GM18526 (cell line): ENCODE measurements around the gene RPS6KA3.

Experiments
- POLR2A ChIP-seq: IDR thresholded peaks from 3 replicates; pipeline ENCODE4 v1.6.1; 2011; ENCODE audit not compliant: insufficient read length; ENCODE audit errors: extremely low read depth

RPS6KA3 gene

DNA sequence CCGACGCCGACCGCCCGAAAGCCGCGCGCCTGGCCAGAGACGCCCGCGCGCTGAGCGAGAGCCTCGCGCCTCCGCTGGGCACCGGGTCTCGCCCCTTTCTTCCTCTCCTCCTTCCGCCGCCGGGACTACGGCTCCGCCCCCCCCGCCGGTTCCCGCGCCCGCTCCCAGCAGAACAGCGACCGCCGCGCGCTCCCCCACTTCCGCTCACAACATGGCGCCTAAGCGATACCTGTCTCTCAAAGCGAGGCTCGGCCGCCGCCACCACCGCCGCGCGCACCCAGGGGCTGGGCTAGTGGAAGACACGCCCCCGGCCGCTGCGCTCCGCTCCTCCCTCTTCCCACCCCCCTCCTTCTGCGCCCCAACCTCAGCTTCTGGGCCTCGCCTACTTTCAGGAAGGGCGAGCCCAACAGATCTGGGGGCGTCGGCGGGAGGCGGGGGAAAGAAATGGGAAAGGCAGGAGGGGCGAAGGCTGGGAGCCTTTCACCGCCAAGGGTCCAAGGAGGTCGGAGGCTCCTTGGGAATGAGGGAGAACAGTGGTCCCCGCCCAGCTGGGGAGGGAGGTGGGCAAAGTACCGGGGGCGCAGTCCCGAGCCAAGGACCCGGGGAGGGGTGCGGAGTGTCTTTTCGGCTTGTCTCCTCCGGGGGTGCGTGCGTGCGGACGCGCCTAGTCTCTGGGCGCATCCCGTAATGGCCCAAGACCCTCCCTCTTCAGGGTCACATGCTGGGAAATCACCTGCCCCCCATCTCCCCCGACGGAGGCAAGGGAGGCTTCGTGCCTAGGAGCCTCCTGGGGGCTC, at the start of gene RPS6KA3:
RPS6KA3 (minus strand) TSS at position 100 of the 797 bp plus-strand sequence. CDS start 277 bp downstream, outside the sequence.
- peak; percentile 45 for TF ChIP-seq POLR2A

DNA sequence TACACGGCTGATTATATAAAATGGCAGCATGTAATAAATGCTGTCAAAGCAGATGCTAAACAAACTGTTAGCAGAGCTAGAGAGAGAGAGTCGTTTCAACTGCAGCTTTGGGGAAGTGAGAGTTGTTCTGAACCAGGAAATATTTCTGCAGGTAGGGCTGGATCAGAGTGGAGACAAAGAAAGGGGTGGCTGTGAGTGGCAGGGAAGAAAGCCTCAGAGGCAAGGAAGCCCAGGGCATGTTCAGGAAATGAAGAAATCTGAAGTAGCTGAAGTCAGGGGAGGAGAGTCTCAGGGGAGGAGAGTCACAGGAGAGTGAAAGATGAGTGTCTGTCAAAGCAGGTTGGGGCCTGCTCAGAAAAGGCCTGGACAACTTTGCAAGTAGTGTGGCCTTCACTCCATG, 48.4 kb upstream of the RPS6KA3 start:
- TF ChIP-seq POLR2A: no peak

DNA sequence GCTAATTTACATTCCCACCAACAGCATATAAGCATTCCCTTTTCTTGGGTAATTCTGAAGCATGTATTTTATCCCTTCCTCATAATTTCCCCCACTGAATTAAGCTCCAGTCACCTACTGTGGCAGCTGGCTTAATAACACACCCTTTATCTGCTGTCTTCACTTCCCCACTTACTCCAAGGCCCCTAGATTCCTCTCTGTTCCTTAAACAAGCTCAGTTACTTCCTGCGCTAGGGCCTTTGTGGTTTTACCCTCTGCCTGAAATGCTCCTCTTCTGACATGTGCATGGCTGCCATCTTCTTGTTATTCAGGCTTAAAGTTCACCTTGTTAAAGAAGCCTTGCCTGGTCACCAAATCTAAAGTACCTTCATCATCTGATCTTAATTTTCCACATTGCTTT, 47.2 kb upstream of the RPS6KA3 start:
- TF ChIP-seq POLR2A: no peak

DNA sequence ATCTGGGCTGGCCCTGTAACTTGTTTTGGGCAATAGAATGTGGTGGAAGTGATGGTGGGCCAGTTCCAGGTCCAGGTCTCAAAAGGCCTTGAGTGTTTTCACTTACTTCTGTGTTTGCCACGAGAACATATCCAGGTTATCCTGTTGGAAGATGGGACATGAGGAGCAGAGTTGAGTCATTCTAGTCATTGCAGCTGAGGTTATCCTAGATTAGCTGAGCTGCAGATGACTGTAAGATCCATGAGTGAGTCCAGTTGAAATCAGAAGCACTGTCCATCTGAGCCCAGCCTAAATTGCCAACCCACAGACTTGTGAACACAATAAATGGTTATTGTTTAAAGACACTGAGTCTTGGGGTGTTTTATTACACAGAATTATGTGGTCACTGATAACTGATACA, 45.3 kb upstream of the RPS6KA3 start:
- no peak for TF ChIP-seq POLR2A

DNA sequence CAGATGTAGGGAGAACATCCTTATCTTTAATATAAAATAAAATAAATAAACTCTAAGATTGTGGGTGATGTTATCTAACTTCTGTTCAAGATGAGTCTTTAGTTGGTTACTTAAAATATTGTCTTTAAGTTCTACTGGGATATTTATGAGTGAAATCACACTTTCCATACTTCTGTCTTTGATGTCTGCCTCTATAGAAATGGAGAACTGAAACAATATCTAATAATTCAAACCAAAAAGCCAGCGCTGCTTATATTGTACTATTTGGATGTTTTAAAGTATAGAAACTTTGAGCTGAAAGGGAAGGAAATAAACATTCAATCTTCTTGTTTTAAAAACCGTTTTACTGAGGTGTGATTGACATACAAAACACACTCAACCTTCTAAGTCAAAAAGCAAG, 44.8 kb upstream of the RPS6KA3 start:
- no peak for TF ChIP-seq POLR2A

DNA sequence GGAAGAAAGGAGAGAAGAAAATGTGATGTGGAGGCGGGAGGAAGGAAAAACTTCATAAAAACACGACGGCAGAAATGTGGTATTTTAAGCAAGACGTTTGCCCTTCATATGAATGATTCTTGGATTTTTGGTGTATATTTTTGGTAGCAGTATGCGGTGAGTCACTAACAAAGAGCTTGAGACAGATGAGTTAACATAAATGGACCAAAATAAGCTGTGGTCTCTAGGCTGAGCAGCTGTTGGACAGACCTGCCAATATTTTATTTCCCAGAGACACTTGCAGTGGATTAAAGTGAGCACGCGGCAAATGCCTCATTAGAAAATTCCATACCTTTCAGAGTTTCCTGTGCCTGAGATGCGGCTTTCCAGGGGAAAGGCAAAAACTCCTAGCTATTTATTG, 43.1 kb upstream of the RPS6KA3 start:
- no peak for TF ChIP-seq POLR2A

DNA sequence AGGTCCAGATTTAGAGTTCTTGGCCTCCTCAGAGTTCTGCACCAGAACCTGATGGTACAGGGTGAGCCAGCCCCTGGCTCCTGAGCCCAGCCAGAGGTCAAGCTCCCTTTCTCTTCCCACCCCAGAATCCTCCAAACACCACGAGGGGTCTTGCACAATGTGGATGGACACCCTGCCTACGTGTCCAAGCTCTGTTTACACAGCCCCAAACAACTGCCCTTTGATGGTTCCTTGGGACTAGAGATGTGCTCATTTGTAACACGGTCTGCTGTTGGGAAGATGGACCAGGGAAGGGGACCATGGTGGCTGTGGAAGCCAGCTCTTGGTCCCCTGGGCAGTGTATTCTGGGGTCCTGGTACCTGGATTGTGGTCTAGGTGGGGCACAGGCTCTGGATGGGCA, 40.0 kb upstream of the RPS6KA3 start:
- TF ChIP-seq POLR2A: no peak

DNA sequence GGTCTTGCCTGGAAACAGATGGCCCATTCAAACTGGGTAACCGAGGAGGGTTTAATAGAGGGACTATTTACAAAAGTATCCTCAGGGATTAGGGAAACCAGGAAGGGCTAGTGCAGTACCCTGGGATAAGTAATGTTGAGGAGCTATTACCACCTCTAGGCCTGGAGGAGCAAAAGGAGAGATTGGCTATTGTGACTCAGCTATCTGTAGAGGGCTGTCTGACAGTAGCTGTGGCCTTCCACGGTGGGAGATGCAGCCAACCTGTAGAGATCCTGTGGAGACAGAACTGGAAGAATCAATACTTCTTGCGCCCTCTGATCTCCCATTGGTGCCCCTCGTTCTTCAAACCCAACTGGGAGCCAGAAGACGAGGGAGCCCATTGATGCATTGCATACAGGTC, 34.1 kb upstream of the RPS6KA3 start:
- TF ChIP-seq POLR2A: no peak

DNA sequence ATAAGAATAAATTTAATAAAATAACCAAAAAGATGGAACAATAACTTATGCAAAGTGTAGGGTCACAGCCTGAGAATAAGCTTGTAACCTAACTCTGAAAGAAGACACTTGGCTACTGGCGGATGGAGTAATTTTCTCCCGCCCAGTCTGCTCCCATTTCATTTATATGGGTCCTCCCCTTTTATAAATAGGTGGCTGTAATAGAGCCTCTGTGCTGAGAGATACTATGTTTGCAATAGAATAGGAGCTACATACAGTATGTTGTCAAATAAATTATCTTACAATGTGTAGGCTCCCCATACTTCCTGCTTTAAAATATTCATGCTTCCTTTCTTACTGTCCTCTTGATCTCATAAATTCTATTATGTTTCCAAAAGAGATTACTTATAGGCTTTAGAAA, 28.2 kb upstream of the RPS6KA3 start:
- no peak for TF ChIP-seq POLR2A

DNA sequence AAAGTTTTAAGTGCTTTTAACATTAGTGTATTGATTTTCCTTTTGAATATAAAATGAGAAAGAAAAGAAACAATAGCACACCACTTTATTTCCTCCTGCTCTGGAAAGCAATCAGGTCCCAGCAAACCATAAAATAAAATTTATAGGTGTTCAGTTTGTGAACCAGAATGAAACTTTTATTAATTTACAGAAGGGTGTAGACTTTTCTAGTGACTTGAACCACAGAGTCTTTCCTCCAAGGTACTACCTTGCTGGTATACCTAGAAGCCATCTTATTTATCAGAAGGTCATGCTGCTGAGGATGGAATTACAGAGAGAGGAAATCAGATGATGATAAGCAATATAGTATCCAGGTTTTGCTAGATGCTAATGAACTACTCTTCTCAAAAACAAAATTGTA, 27.6 kb upstream of the RPS6KA3 start:
- no peak for TF ChIP-seq POLR2A

DNA sequence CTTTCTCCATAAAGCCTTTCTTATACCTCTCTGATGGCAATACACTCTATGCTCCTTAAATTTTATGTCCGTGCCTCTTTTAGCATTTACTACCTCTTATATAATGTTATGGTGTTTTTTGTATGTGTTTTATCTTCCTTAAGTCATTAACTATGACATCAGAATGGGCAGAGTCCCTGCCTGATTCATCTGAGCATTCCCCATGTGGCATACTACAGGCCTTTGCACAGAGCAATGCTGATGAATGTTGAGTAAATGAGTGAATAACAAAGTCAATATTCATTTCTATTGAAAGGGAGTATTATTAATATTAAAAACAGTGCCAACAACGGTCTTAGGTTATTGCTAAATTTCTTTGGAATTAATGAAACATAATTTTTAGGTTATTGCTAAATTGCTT, 18.8 kb upstream of the RPS6KA3 start:
- no peak for TF ChIP-seq POLR2A

DNA sequence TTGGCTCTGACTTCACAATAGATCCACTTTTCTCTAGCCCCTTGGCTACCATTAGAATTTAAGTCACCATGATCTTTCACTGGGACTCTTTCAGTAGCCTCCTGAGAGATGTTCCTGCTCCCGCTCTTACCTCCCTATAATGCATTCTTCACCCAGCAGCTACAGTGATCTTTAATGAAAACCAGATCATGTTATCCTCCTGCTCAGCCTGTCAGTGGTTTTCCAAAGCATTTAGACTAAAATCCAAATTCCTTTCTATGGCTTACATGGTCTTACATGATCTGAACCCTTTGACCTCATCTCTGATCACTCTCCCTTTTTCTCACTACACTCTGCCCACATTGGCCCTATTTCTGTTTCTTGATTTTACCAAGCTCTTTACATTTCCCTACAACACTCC, 18.3 kb upstream of the RPS6KA3 start:
- TF ChIP-seq POLR2A: no peak

DNA sequence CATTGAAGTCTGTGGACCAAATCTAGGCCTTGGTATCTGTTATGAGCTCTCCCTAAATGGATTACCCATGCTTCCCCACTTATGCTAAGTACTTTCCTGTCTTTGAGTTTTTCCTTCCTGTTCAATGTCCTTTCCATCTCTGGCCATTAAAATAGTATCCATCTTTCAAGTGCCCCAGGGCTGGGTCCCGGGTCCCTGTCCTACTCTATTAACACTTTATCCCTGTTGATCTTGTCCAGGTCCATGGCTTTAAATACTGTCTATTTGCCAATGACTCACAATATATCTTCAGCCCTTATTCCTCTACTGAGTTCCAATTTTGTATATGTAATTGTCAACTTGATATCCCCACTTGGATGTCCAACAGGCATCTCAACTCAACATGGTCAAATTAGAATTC, 17.7 kb upstream of the RPS6KA3 start:
- TF ChIP-seq POLR2A: no peak

DNA sequence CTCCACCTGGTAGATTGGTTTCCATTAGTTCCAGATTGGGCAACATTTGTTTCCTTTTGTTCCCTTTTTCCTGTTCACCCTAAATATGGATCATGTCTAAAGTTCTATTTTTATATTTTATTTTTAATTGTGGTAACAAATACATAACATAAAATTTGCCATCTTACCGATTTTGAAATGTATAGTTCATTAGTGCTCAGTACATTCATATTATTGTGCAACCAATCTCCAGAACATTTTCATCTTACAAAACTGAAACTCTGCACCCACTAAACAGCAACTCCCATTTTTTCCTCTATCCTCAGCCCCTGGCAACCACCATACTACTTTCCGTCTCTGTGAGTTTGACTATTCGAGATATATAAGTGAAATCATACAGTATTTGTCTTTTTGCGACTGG, 14.2 kb upstream of the RPS6KA3 start:
- TF ChIP-seq POLR2A: no peak

DNA sequence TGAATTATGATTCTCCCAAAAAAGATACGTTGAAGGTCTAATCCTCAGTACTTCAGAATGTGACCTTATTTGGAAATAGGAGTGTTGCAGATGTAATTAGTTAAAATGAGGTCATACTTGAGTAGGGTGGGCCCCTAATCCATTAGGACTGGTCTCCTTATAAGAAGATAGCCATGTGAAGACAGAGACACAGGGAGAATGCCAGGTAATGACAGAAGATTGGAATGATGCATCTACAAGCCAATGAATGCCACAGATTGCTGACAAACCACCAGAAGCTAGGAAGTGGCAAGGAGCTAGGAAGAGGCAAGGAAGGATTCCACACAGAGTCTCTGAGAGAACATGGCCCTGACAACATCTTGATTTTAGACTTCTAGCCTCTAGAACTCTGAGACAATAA, 7.4 kb upstream of the RPS6KA3 start:
- no peak for TF ChIP-seq POLR2A

DNA sequence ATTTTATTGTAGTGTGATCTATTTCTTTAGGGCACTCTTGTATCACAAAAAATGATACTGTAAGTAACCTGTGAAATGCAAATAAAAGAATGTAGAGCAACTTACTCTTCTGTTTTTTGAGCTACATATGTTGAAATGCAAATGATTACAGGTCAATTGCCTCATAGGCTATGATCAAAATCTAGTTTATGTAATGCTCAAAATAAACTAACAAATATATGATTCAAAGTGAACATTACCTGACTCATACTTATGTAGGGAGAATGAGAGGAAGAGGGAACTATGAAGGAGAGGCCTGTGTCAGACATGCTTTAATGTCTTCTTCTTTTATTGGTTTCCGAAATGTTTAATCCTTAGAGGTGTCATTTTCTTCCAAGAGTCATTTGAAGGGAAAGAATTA, 5.0 kb upstream of the RPS6KA3 start:
- TF ChIP-seq POLR2A: no peak

DNA sequence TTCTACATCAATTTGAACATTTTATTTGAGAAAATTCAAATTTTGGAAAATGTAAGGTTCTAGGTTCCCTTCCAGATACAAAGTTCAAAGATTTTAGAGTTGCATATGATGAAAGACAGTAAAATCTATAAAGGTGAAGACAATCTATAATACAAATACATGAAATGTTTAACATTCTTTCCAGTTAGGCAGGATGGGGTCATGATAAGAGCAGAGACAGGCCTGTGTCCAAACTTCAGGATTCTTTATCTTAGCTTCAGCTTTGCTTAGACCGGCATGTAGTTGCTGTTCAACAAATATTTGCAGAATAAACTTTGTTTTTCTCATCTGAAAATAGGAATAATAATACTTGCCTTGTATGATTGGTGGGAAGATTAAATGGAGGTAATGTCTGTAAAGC, 4.5 kb upstream of the RPS6KA3 start:
- TF ChIP-seq POLR2A: no peak
